GM19455 (cell line): ENCODE measurements around the gene CBFA2T3.

Source experiments
- ATAC-seq: cut with Tn5 transposase; IDR thresholded peaks from one replicate; pipeline ENCODE4 v1.9.1; 2021; ENCODE audit not compliant: unreplicated experiment

The CBFA2T3 gene

DNA sequence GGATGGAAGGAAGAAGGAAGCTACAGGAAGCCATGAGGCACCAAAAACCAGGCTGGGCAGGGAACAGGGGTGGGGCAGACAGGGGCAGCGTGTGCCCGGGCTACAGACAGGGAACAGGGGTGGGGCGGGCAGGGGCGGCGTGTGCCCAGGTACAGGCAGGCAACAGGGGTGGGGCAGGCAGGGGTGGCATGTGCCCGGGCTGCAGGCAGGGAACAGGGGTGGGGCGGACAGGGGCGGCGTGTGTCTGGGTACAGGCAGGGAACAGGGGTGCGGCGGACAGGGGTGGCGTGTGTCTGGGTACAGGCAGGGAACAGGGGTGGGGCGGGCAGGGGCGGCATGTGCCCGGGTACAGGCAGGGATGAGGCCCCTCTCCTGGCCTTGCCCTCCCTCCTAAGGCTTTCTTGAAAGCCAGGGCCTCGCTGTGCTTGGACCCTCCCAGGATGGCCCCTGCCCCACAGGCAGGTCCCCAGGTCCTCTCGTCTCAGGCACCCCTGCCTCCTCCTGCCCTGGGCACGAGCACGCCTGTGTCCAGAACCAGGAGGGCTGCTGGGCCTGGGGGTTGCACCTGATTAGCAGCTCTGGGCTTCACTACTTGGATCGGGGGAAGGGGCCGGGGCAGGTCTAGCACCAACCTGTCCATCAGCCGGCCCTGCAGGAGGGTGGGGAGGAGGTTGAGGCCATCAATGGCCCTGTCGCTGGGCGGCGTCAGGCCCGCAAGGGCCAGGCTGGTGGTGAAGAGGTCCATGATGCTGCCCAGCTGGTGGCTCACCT lies 150.8 kb downstream of the CBFA2T3 start:
- ATAC-seq = no peak

- ATAC-seq = no peak
Measured at GRCh38 chr16:88825146-88825545, 151.9 kb downstream of the CBFA2T3 start.
